KOPT-K1 (cell line): ENCODE measurements around the gene VPS11.
A peak's percentile ranks its signal among the peaks of the same experiment; 100 is the strongest.

ENCODE experiments used
- H3K27ac ChIP-seq: fragments of 200-600 bp; sonication (generic); 2 replicates; pipeline ENCODE4 v1.5.1; 2016; ENCODE audit warnings: antibody characterized with exemption, mild to moderate bottlenecking, low read depth, low read length; ENCODE audit not compliant: poor library complexity, severe bottlenecking
- H3K36me3 ChIP-seq: fragments of 200-600 bp; sonication (generic); 2 replicates; pipeline ENCODE4 v1.5.1; 2017; ENCODE audit warnings: antibody characterized with exemption, mild to moderate bottlenecking, low read length, moderate library complexity; ENCODE audit not compliant: insufficient read depth
- H3K9me3 ChIP-seq: fragments of 200-600 bp; sonication (generic); 2 replicates; pipeline ENCODE4 v1.5.1; 2017; ENCODE audit warnings: antibody characterized with exemption, low read length, mild to moderate bottlenecking; ENCODE audit not compliant: insufficient read depth, poor library complexity, severe bottlenecking

VPS11 gene

GRCh38 chr11:119112314-119113020, 44.8 kb downstream of the VPS11 start:
- no peak overlapping the region for H3K27ac ChIP-seq
- no peaks in the 10 kb centered on the region for H3K9me3 ChIP-seq
- H3K36me3 ChIP-seq, result peaks cover 60% of the 10 kb centered on the region

- Histone ChIP-seq H3K9me3 (no peaks in the 10 kb centered on the region), H3K36me3 (peaks cover 69% of the 10 kb centered on the region), H3K27ac (no peak overlapping the region)
Measured at GRCh38 chr11:119113716-119114115, 46.1 kb downstream of the VPS11 start.

DNA sequence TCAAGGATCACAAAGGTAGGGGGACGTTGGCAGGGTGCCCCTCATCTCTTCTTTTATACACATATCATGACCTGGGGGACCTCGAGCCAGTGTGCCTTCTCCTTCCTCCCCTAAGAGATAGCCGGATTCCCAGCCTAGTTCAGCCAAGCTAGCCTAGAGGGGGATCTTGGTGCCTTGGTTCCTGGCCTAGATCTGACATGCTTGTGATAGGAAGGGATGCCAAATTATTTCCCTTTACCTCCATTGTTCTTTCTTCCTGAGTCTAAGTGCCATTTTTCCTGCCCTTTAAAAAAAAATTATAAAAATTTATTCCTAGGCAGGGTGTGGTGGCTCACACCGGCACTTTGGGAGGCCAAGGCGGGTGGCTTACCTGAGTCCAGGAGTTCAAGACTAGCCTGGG, 46.7 kb downstream of the VPS11 start:
- Histone ChIP-seq H3K36me3 (peaks cover 69% of the 10 kb centered on the region), H3K27ac (peak overlapping the region; percentile 75), H3K9me3 (no peaks in the 10 kb centered on the region)

DNA sequence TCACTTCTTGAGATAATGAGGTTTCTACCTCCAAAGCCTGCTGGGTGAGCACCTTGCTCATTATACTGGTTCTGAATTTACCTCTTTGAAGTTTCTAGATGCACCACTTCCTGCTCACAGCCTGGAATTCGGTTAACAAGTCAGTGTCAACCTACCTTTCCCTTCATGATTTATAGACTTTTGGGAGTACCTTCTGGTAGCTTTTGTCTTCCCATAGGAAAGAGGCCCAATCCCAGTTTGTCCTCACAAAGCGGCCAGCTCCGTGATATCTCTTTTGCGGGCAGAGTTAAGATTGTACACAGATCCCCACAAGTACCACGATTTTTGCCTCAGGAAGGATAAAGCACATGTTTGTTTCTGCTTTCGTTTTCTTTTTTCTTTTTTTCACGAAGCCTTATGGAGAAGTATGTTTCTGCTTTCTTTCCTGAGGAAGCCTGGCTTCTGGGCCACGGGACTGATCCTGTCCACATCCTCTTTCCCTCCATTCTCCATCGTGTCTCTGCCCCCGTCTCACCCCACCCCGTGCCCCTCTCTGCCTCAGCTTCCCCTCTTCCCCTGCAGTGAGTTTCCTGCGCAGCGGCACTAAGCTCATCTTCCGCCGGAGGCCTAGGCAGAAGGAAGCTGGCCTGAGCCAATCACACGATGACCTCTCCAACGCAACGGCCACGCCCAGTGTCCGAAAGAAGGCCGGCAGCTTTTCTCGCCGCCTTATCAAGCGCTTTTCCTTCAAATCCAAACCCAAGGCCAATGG, 48.0 kb downstream of the VPS11 start:
- Histone ChIP-seq H3K36me3 (peaks cover 58% of the 10 kb centered on the region), H3K27ac (peak overlapping the region; percentile 75), H3K9me3 (no peaks in the 10 kb centered on the region)

DNA sequence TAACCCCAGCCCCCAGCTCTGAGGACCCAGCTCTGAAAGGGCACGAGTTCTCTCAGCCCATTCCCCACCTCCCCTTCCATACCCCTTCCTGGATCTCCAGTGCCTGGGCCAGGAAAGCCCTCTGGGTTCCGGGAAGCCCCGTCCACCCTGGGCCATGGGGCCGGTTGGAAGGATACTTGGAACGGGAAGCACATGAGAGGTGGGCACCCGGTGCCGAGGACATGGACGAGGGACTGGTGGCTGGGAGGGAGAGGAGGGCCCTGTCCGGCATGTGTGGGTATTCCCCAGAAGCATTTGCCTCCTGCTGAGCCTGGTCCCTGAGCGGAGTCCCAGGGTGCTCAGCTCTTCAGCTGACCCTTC, 48.6 kb downstream of the VPS11 start:
- H3K27ac ChIP-seq, result peak overlapping the region; percentile 75
- H3K36me3 ChIP-seq, result peaks cover 52% of the 10 kb centered on the region

GRCh38 chr11:119116601-119117000, 49.0 kb downstream of the VPS11 start:
- Histone ChIP-seq H3K9me3 (no peaks in the 10 kb centered on the region), H3K27ac (no peak overlapping the region), H3K36me3 (peaks cover 48% of the 10 kb centered on the region)

More for the DNA sequence above, 48.6 kb downstream of the VPS11 start:
- H3K9me3 ChIP-seq, result no peaks in the 10 kb centered on the region

- no peak overlapping the region for H3K27ac ChIP-seq
- H3K9me3 ChIP-seq, result no peaks in the 10 kb centered on the region
- peaks cover 43% of the 10 kb centered on the region for H3K36me3 ChIP-seq
Measured at GRCh38 chr11:119117004-119117706, 49.5 kb downstream of the VPS11 start.

GRCh38 chr11:119118227-119118626, 50.6 kb downstream of the VPS11 start:
- Histone ChIP-seq H3K36me3 (peaks cover 32% of the 10 kb centered on the region), H3K9me3 (no peaks in the 10 kb centered on the region), H3K27ac (no peak overlapping the region)

DNA sequence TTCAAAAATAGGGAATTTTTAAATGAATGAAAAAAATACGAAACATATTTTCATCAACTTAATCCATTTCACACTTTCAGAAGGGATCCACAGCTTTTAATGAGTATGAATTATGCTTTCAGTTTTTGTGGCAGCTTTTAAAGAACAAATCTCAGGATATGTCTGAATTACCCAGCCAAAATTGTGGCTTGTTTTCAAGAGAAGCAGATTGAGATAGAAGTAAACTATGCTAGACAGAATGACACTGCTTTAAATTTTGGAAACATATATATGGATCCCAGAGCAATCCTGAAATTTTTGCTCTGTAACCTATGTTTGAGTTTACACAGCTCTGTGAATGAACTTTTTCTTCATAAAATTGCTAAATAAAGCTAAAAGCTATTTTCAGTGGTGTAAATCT, 51.3 kb downstream of the VPS11 start:
- peaks cover 28% of the 10 kb centered on the region for H3K36me3 ChIP-seq
- H3K27ac ChIP-seq, result no peak overlapping the region
- no peaks in the 10 kb centered on the region for H3K9me3 ChIP-seq

GRCh38 chr11:119120639-119121007, 53.0 kb downstream of the VPS11 start:
- H3K36me3 ChIP-seq, result peaks cover 33% of the 10 kb centered on the region; the same call in 1 of the 2 replicates
- H3K27ac ChIP-seq, result peak overlapping the region; percentile 56
- H3K9me3 ChIP-seq, result no peaks in the 10 kb centered on the region

- H3K9me3 ChIP-seq, result no peaks in the 10 kb centered on the region
- H3K36me3 ChIP-seq, result peaks cover 34% of the 10 kb centered on the region; the same call in 1 of the 2 replicates
- peak within 1 kb of the TSS; percentile 64 for H3K27ac ChIP-seq
Measured at GRCh38 chr11:119121008-119121810, 53.6 kb downstream of the VPS11 start, which contains the start of gene HINFP. TSS of gene HINFP (plus strand) at chr11:119121580. CDS start at chr11:119126945, 5,365 bp downstream.

GRCh38 chr11:119121811-119122124, 54.1 kb downstream of the VPS11 start:
- Histone ChIP-seq H3K9me3 (no peaks in the 10 kb centered on the region), H3K27ac (peak overlapping the region; percentile 64), H3K36me3 (peaks cover 34% of the 10 kb centered on the region; the same call in 1 of the 2 replicates)

DNA sequence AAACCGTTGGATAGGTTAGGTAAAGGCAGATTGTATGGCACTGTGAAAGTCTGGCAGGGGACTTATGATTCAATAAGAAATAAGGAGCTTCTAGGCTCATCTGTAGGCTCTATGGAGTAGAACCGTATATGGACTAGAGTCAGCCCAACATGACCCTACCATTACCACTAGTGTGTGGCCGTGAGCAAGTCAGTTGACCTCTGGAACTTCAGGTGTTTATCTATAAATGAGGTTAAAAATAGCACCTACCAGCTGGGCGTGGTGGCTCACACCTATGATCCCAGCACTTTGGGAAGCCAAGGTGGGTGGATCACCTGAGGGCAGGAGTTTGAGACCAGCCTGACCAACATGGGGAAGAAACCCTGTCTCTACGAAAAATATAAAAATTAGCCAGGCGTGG, 58.2 kb downstream of the VPS11 start:
- H3K36me3 ChIP-seq, result peaks cover 48% of the 10 kb centered on the region
- no peak overlapping the region for H3K27ac ChIP-seq
- H3K9me3 ChIP-seq, result no peaks in the 10 kb centered on the region

GRCh38 chr11:119126675-119127268, 59.2 kb downstream of the VPS11 start:
- Histone ChIP-seq H3K36me3 (peaks cover 57% of the 10 kb centered on the region), H3K27ac (no peak overlapping the region), H3K9me3 (no peaks in the 10 kb centered on the region)
